AG10803 (cell line): ENCODE data around the gene MCRIP1.

Experiments
- DNase-seq: peaks from one replicate; pipeline ENCODE4 v3.0.0; 2010; ENCODE audit warnings: low read depth
- H3K4me3 ChIP-seq: 2 replicates; pipeline ENCODE4 v1.5.1; 2011; ENCODE audit warnings: mild to moderate bottlenecking, low read length, control low read depth
- CTCF ChIP-seq: conservative IDR thresholded peaks from 2 replicates; pipeline ENCODE4 v1.5.1; 2011; ENCODE audit warnings: mild to moderate bottlenecking, low read length, control low read depth, inconsistent platforms

The MCRIP1 gene

GRCh38 chr17:81806461-81807209 lies 26.5 kb downstream of the MCRIP1 start:
- no peak for DNase-seq
- TF ChIP-seq CTCF = no peak
- H3K4me3 ChIP-seq = no peak overlapping the region

- no peak for TF ChIP-seq CTCF
- H3K4me3 ChIP-seq = no peak overlapping the region
- DNase-seq = no peak
These were observed 27.2 kb downstream of the MCRIP1 start for GRCh38 chr17:81805707-81806460.

- H3K4me3 ChIP-seq = no peak overlapping the region
- DNase-seq = no peak
- no peak for TF ChIP-seq CTCF
These were observed 28.3 kb downstream of the MCRIP1 start for GRCh38 chr17:81804559-81805399.

GRCh38 chr17:81803728-81804558 lies 29.1 kb downstream of the MCRIP1 start, which contains the start of gene GCGR:
GCGR (plus strand) TSS chr17:81804150; CDS start chr17:81809019, 4,869 bp downstream.
- DNase-seq = no peak
- H3K4me3 ChIP-seq = no peak within 1 kb of the TSS
- no peak for TF ChIP-seq CTCF

- TF ChIP-seq CTCF = no peak
- DNase-seq = no peak
- no peak overlapping the region for H3K4me3 ChIP-seq
These were observed 30.0 kb downstream of the MCRIP1 start for GRCh38 chr17:81802856-81803643.
